AG09309 (cell line): ENCODE results near the gene ROR1.

ENCODE experiments used
- DNase-seq: peaks from one replicate; pipeline ENCODE4 v3.0.0-alpha.2; 2010; ENCODE audit warnings: low read depth
- H3K4me3 ChIP-seq: 2 replicates; pipeline ENCODE4 v1.5.1; 2011; ENCODE audit warnings: mild to moderate bottlenecking, low read depth, low read length, moderate library complexity; ENCODE audit not compliant: control insufficient read depth
- TF ChIP-seq, protein P1 (sequence below): IDR thresholded peaks from 2 replicates; pipeline ENCODE4 v1.5.1; 2011; ENCODE audit warnings: mild to moderate bottlenecking, low read depth, low read length, inconsistent platforms; ENCODE audit not compliant: insufficient read depth, control insufficient read depth; ENCODE audit errors: missing control alignments

ROR1 gene

GRCh38 chr1:63920154-63921117 lies 146.6 kb downstream of the ROR1 start:
- TF ChIP-seq, protein P1, sequence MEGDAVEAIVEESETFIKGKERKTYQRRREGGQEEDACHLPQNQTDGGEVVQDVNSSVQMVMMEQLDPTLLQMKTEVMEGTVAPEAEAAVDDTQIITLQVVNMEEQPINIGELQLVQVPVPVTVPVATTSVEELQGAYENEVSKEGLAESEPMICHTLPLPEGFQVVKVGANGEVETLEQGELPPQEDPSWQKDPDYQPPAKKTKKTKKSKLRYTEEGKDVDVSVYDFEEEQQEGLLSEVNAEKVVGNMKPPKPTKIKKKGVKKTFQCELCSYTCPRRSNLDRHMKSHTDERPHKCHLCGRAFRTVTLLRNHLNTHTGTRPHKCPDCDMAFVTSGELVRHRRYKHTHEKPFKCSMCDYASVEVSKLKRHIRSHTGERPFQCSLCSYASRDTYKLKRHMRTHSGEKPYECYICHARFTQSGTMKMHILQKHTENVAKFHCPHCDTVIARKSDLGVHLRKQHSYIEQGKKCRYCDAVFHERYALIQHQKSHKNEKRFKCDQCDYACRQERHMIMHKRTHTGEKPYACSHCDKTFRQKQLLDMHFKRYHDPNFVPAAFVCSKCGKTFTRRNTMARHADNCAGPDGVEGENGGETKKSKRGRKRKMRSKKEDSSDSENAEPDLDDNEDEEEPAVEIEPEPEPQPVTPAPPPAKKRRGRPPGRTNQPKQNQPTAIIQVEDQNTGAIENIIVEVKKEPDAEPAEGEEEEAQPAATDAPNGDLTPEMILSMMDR = peak; percentile 57
- peak; percentile 95 for DNase-seq
- H3K4me3 ChIP-seq = no peak overlapping the region

GRCh38 chr1:63921359-63921758 lies 147.5 kb downstream of the ROR1 start:
- TF ChIP-seq, protein P1 = no peak
- H3K4me3 ChIP-seq = no peak overlapping the region
- DNase-seq = no peak

DNA sequence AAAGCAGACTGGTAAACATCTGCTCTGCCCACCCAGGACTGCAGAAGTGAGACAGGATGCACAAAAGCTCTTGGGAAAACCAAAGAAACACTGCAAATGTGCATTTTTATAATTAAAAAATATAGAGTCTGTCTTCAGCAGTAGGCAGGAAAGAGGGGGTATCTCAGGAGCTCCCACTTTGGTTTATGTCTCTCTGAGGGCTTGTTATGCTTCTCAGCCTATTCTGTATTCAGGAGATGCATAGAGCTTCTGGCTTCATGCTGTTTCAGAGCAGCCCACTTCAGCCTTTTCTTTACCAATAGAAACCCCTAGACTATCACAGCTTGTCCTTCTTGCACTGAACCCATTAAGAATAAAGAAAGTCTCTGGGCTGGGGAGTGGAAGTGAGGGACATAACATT lies 148.0 kb downstream of the ROR1 start:
- H3K4me3 ChIP-seq = no peak overlapping the region
- TF ChIP-seq, protein P1 = no peak
- DNase-seq = no peak

- DNase-seq = no peak
- no peak overlapping the region for H3K4me3 ChIP-seq
- TF ChIP-seq, protein P1 = no peak
Measured at GRCh38 chr1:63922848-63923247, 149.0 kb downstream of the ROR1 start.

- DNase-seq = no peak
- no peak overlapping the region for H3K4me3 ChIP-seq
- TF ChIP-seq, protein P1 = no peak
Measured at GRCh38 chr1:63923302-63923701, 149.5 kb downstream of the ROR1 start.

GRCh38 chr1:63924600-63924999 lies 150.8 kb downstream of the ROR1 start:
- no peak overlapping the region for H3K4me3 ChIP-seq
- DNase-seq = no peak
- TF ChIP-seq, protein P1 = no peak
